HEK293 (cell line): ENCODE data around the gene TMEM141.
"Not testable (repeated sequence)": the region's sequence is repeated elsewhere in the genome, so short reads cannot be mapped to it uniquely, and the experiment has no call there.

Experiments used
- CTCF ChIA-PET: fragments of 350-600 bp; formaldehyde crosslinking; extraction: SDS; loops from one replicate; lab custom pipeline; 2021; ENCODE audit warnings: antibody characterized with exemption; lab: Yijun Ruan, JAX
- POLR2A ChIA-PET: fragments of 300-600 bp; formaldehyde crosslinking; extraction: SDS; loops from one replicate; lab custom pipeline; 2020; ENCODE audit warnings: antibody characterized with exemption, inconsistent platforms; lab: Yijun Ruan, JAX
- H3K27ac ChIP-seq: fragments of 200-500 bp; sonication (Bioruptor generic); 2 replicates; pipeline ENCODE4 v1.5.1; 2014; ENCODE audit warnings: low read depth, low read length, control low read depth, inconsistent platforms; ENCODE audit errors: extremely low read depth
- H3K36me3 ChIP-seq, 2 experiments: fragments of 200-500 bp in 1 of 2; sonication (Bioruptor generic) in 1 of 2; 1 replicate in 1 of 2; 2 replicates in 1 of 2; pipeline ENCODE4 v1.5.1; 2014 to 2017; ENCODE audit warnings: inconsistent platforms in 2 of 2, low read length in 2 of 2; ENCODE audit not compliant: control insufficient read depth in 2 of 2, insufficient read depth in 1 of 2
- H3K4me1 ChIP-seq: fragments of 200-500 bp; sonication (Bioruptor generic); 2 replicates; pipeline ENCODE4 v1.5.1; 2014; ENCODE audit warnings: mild to moderate bottlenecking, low read length, inconsistent platforms; ENCODE audit not compliant: control insufficient read depth, insufficient read depth
- H3K4me3 ChIP-seq: 2 replicates; pipeline ENCODE4 v1.5.1; 2011; ENCODE audit warnings: low read depth, mild to moderate bottlenecking, control low read depth, low read length, moderate library complexity
- H3K9me3 ChIP-seq: fragments of 200-500 bp; sonication (Bioruptor generic); 2 replicates; pipeline ENCODE4 v1.5.1; 2014; ENCODE audit warnings: low read depth, low read length, inconsistent platforms; ENCODE audit not compliant: control insufficient read depth, insufficient read depth
- PRDM10 ChIP-seq: fragments of 450-650 bp; formaldehyde crosslinking; IDR thresholded peaks from 2 replicates; pipeline ENCODE4 v1.5.1; 2016; ENCODE audit warnings: missing biosample characterization, missing genetic modification characterization
- SETDB1 ChIP-seq: IDR thresholded peaks from one replicate; pipeline ENCODE4 v1.6.1; 2017; ENCODE audit warnings: mild to moderate bottlenecking, low read length, moderate library complexity, mixed read lengths; ENCODE audit not compliant: insufficient read length
- ZNF112 ChIP-seq: fragments of 450-650 bp; formaldehyde crosslinking; IDR thresholded peaks from 2 replicates; pipeline ENCODE4 v1.5.0; 2017; ENCODE audit warnings: missing biosample characterization, missing genetic modification characterization
- ZNF132 ChIP-seq: fragments of 450-650 bp; formaldehyde crosslinking; IDR thresholded peaks from 2 replicates; pipeline ENCODE4 v1.5.1; 2017; ENCODE audit warnings: missing biosample characterization, missing genetic modification characterization, borderline replicate concordance
- ZNF202 ChIP-seq: fragments of 450-650 bp; formaldehyde crosslinking; IDR thresholded peaks from 2 replicates; pipeline ENCODE4 v1.5.1; 2016; ENCODE audit warnings: missing biosample characterization, missing genetic modification characterization, borderline replicate concordance
- ZNF23 ChIP-seq: fragments of 450-650 bp; formaldehyde crosslinking; IDR thresholded peaks from 2 replicates; pipeline ENCODE4 v1.5.1; 2016; ENCODE audit warnings: missing biosample characterization, missing genetic modification characterization, borderline replicate concordance
- ZNF24 ChIP-seq: fragments of 450-650 bp; formaldehyde crosslinking; IDR thresholded peaks from 2 replicates; pipeline ENCODE4 v1.5.1; 2016; ENCODE audit warnings: missing biosample characterization, missing genetic modification characterization
- ZNF280D ChIP-seq: fragments of 450-650 bp; formaldehyde crosslinking; IDR thresholded peaks from 2 replicates; pipeline ENCODE4 v1.5.1; 2016; ENCODE audit warnings: missing biosample characterization, missing genetic modification characterization
- ZNF292 ChIP-seq: fragments of 450-650 bp; formaldehyde crosslinking; IDR thresholded peaks from 2 replicates; pipeline ENCODE4 v1.5.1; 2016; ENCODE audit warnings: low read depth, missing biosample characterization, missing genetic modification characterization, borderline replicate concordance
- ZNF354C ChIP-seq: fragments of 450-650 bp; formaldehyde crosslinking; IDR thresholded peaks from 2 replicates; pipeline ENCODE4 v1.5.1; 2016; ENCODE audit warnings: missing biosample characterization, missing genetic modification characterization, low read depth, borderline replicate concordance
- ZNF37A ChIP-seq: fragments of 450-650 bp; IDR thresholded peaks from 2 replicates; pipeline ENCODE4 v1.5.1; 2018; ENCODE audit warnings: missing biosample characterization, missing genetic modification characterization
- ZNF391 ChIP-seq: fragments of 450-650 bp; formaldehyde crosslinking; IDR thresholded peaks from 2 replicates; pipeline ENCODE4 v1.5.1; 2016; ENCODE audit warnings: low read depth, missing biosample characterization, missing genetic modification characterization, borderline replicate concordance
- ZNF394 ChIP-seq: fragments of 450-650 bp; formaldehyde crosslinking; IDR thresholded peaks from 2 replicates; pipeline ENCODE4 v1.5.1; 2016; ENCODE audit warnings: missing biosample characterization, missing genetic modification characterization, mild to moderate bottlenecking, moderate library complexity, borderline replicate concordance
- ZNF548 ChIP-seq: fragments of 450-650 bp; formaldehyde crosslinking; IDR thresholded peaks from 2 replicates; pipeline ENCODE4 v1.5.1; 2016; ENCODE audit warnings: missing biosample characterization, missing genetic modification characterization
- ZNF777 ChIP-seq: fragments of 450-650 bp; formaldehyde crosslinking; IDR thresholded peaks from 2 replicates; pipeline ENCODE4 v1.5.1; 2017; ENCODE audit warnings: missing biosample characterization, missing genetic modification characterization, borderline replicate concordance
- ZSCAN4 ChIP-seq: fragments of 450-650 bp; formaldehyde crosslinking; IDR thresholded peaks from 2 replicates; pipeline ENCODE4 v1.5.1; 2017; ENCODE audit warnings: missing biosample characterization, missing genetic modification characterization

The TMEM141 gene

GRCh38 chr9:136755302-136756133 is 35.6 kb upstream of the TMEM141 start:
- H3K9me3 ChIP-seq, H3K4me1 ChIP-seq, H3K27ac ChIP-seq, H3K36me3 ChIP-seq, H3K4me3 ChIP-seq: not testable (repeated sequence)
- POLR2A ChIA-PET: interaction anchor here (0.5 kb wide), 1 partner anchor 23 kb away, joined by 4 read pairs; no protein-coding TSS in a partner anchor
- CTCF ChIA-PET: interaction anchor here (0.5 to 2.6 kb wide), 4 partner anchors 12 to 440 kb away, joined by 3 to 16 read pairs (median 3); no protein-coding TSS in a partner anchor
- TF ChIP-seq ZNF280D (tag by site-specific recombination) (peak; percentile 61; the same call in 1 of the 2 replicates), SETDB1 (peak; percentile 86)
- TF ChIP-seq, all 188 proteins: peak for 2; not testable (repeated sequence) for 186

- POLR2A ChIA-PET: no interaction called here
Observed at GRCh38 chr9:136756134-136756438, 35.1 kb upstream of the TMEM141 start.

GRCh38 chr9:136756836-136757235 is 34.3 kb upstream of the TMEM141 start:
- ChIA-PET CTCF (interaction anchor here (0.6 to 2.6 kb wide), 3 partner anchors 10 to 27 kb away, joined by 4 to 16 read pairs (median 6); no protein-coding TSS in a partner anchor), POLR2A (no interaction called here)
- H3K4me1 ChIP-seq: no peaks in the 10 kb centered on the region
- H3K4me3 ChIP-seq: no peak overlapping the region
- no peaks in the 10 kb centered on the region for H3K9me3 ChIP-seq
- H3K36me3 ChIP-seq: no peaks in the 10 kb centered on the region
- H3K27ac ChIP-seq: no peak overlapping the region
- no peak for TF ChIP-seq ZNF23 (tag by site-specific recombination)
- TF ChIP-seq ZNF394: no peak
- no peak for TF ChIP-seq PRDM10
- no peak for TF ChIP-seq ZNF24 (tag by site-specific recombination)
- no peak for TF ChIP-seq ZNF548
- TF ChIP-seq ZNF132 (tag by site-specific recombination): no peak
- TF ChIP-seq ZNF280D (tag by site-specific recombination): no peak
- TF ChIP-seq ZNF37A: no peak
- TF ChIP-seq ZNF354C: no peak
- no peak for TF ChIP-seq ZNF202 (tag by site-specific recombination)
- no peak for TF ChIP-seq ZNF112 (tag by site-specific recombination)
- no peak for TF ChIP-seq ZNF777
- TF ChIP-seq ZSCAN4 (tag by site-specific recombination): no peak
- TF ChIP-seq ZNF391: no peak

More at GRCh38 chr9:136756134-136756438, 35.1 kb upstream of the TMEM141 start:
- no peak for TF ChIP-seq ZNF292 (tag by site-specific recombination)
- peak; percentile 84 for TF ChIP-seq SETDB1
- TF ChIP-seq, all 188 proteins: peak for 1
- Histone ChIP-seq H3K4me3 (no peak overlapping the region), H3K9me3 (no peaks in the 10 kb centered on the region), H3K4me1 (no peaks in the 10 kb centered on the region), H3K27ac (no peak overlapping the region), H3K36me3 (no peaks in the 10 kb centered on the region)
- CTCF ChIA-PET: interaction anchor here (2.6 kb wide), 1 partner anchor 11 kb away, joined by 16 read pairs; no protein-coding TSS in a partner anchor
